K562 (cell line): ENCODE measurements around the gene PHLDA3. TPM values are rescaled to one million over a fixed set of nuclear protein-coding genes. Genes with fewer than 3 reads are reported as not detected.

Experiments
- ATAC-seq: fragments of 200-7000 bp; cut with Tn5 transposase; 3 replicates; pipeline ENCODE4 v1.9.1; 2020; ENCODE audit warnings: moderate library complexity
- BruUV-seq: library from RNA; stranded (reverse); fragments of 400-500 nt; replicated peaks from 2 replicates; lab custom pipeline; 2021; lab: Mats Ljungman, UMichigan
- CTCF ChIA-PET: fragments of 300-600 bp; formaldehyde crosslinking; extraction: SDS; loops from one replicate; lab custom pipeline; 2021; ENCODE audit warnings: low intra/inter-chr PET ratio; lab: Yijun Ruan, JAX
- POLR2A ChIA-PET: fragments of 300-600, 350-650 bp; sonication (Branson Sonifier 250); formaldehyde crosslinking; extraction: SDS; loops from one replicate; lab custom pipeline; 2021; ENCODE audit warnings: antibody characterized with exemption, inconsistent platforms; lab: Yijun Ruan, JAX
- DNase-seq, 4 experiments: peaks; one replicate each; pipeline versions ENCODE4 v3.0.0 to v3.0.0-alpha.2; 2011 to 2018; ENCODE audit warnings: low spot score in 3 of 4, mixed read lengths in 3 of 4; ENCODE audit errors: extremely low read depth in 1 of 4
- FAIRE-seq: peaks from 2 replicates; lab custom pipeline; 2011; peaks lifted over from hg19 to GRCh38; lab: Jason Lieb, UNC
- H2AFZ ChIP-seq: 2 replicates; pipeline ENCODE4 v1.6.0; 2011; ENCODE audit warnings: low read depth, low read length, control low read depth, inconsistent platforms
- H3K27ac ChIP-seq: fragments of 200-600 bp; 3 replicates; pipeline ENCODE4 v1.8.0; 2011; ENCODE audit warnings: low read depth, mild to moderate bottlenecking, control low read depth, inconsistent platforms, low read length, moderate library complexity, mixed read lengths; ENCODE audit errors: extremely low read depth
- H3K27me3 ChIP-seq, 2 experiments: fragments of 300-600 bp in 1 of 2; 2 replicates in 1 of 2; 3 replicates in 1 of 2; pipeline versions ENCODE4 v1.6.0 to v1.8.0; 2011; ENCODE audit warnings: inconsistent platforms in 2 of 2, low read length in 2 of 2, mild to moderate bottlenecking in 1 of 2, mixed read lengths in 1 of 2, moderate library complexity in 1 of 2; ENCODE audit not compliant: control insufficient read depth in 2 of 2, insufficient read depth in 2 of 2
- H3K36me3 ChIP-seq: fragments of 300-600 bp; 3 replicates; pipeline ENCODE4 v1.8.0; 2011; ENCODE audit warnings: mild to moderate bottlenecking, low read length, inconsistent platforms; ENCODE audit not compliant: control insufficient read depth, insufficient read depth
- H3K4me1 ChIP-seq, 2 experiments: fragments of 200-600 bp in 1 of 2; replicated peaks in 1 of 2; 2 replicates in 1 of 2; 3 replicates in 1 of 2; pipeline versions ENCODE4 v1.5.1 to v1.8.0; 2011; ENCODE audit warnings: inconsistent platforms in 2 of 2, low read length in 2 of 2, mild to moderate bottlenecking in 1 of 2, mixed read lengths in 1 of 2, moderate library complexity in 1 of 2; ENCODE audit not compliant: control insufficient read depth in 2 of 2, insufficient read depth in 2 of 2
- H3K4me2 ChIP-seq: 2 replicates; pipeline ENCODE4 v1.6.1; 2011; ENCODE audit warnings: low read length, control low read depth, inconsistent platforms, mixed read lengths; ENCODE audit not compliant: insufficient read depth
- H3K4me3 ChIP-seq: fragments of 200-600 bp; sonication (generic), shearing (Covaris generic); 2 replicates; pipeline ENCODE4 v1.5.1; 2016; ENCODE audit warnings: control low read depth, inconsistent platforms
- H3K79me2 ChIP-seq: fragments of 200-600 bp; 3 replicates; pipeline ENCODE4 v1.8.0; 2011; ENCODE audit warnings: low read length, inconsistent platforms; ENCODE audit not compliant: control insufficient read depth, insufficient read depth
- H3K9ac ChIP-seq, 2 experiments: 2 replicates each; pipeline versions ENCODE4 v1.6.0 to v1.6.1; 2011; ENCODE audit warnings: low read depth in 2 of 2, low read length in 2 of 2, control low read depth in 1 of 2, inconsistent platforms in 1 of 2, mild to moderate bottlenecking in 1 of 2, mixed read lengths in 1 of 2; ENCODE audit not compliant: insufficient read depth in 1 of 2
- H3K9me1 ChIP-seq: one replicate; pipeline ENCODE4 v1.6.0; 2011; ENCODE audit warnings: inconsistent platforms, mild to moderate bottlenecking, low read length, moderate library complexity; ENCODE audit not compliant: control insufficient read depth, insufficient read depth
- H3K9me3 ChIP-seq: replicated peaks from 2 replicates; pipeline ENCODE4 v1.5.1; 2011; ENCODE audit warnings: low read depth, low read length, inconsistent platforms; ENCODE audit not compliant: control insufficient read depth, insufficient read depth
- H4K20me1 ChIP-seq: replicated peaks from 2 replicates; pipeline ENCODE4 v1.6.1; 2011; ENCODE audit warnings: low read length, inconsistent platforms, mixed read lengths; ENCODE audit not compliant: control insufficient read depth, insufficient read depth
- BHLHE40 ChIP-seq: IDR thresholded peaks from 2 replicates; pipeline ENCODE4 v1.6.1; 2011; ENCODE audit warnings: low read length, improper control_type of control experiment
- ESRRA ChIP-seq: fragments of 450-650 bp; IDR thresholded peaks from 2 replicates; pipeline ENCODE4 v1.6.1; 2014; ENCODE audit warnings: low read depth, mild to moderate bottlenecking, moderate library complexity, borderline replicate concordance
- MAZ ChIP-seq, 2 experiments: fragments of 450-650 bp in 1 of 2; sonication (generic) in 1 of 2; formaldehyde crosslinking; IDR thresholded peaks in 1 of 2; conservative IDR thresholded peaks in 1 of 2; 2 replicates each; pipeline versions ENCODE4 v1.4.0 to v1.5.0; 2020; ENCODE audit warnings: mild to moderate bottlenecking in 1 of 2, missing genetic modification reagents in 1 of 2
- MTA3 ChIP-seq: fragments of 450-650 bp; formaldehyde crosslinking; IDR thresholded peaks from 2 replicates; pipeline ENCODE4 v1.6.1; 2017; ENCODE audit warnings: mild to moderate bottlenecking, borderline replicate concordance
- PATZ1 ChIP-seq: fragments of 250-450 bp; sonication (Bioruptor Pico); IDR thresholded peaks from 2 replicates; pipeline ENCODE4 v1.5.0; 2020; ENCODE audit warnings: mild to moderate bottlenecking, borderline replicate concordance
- PHTF2 ChIP-seq: fragments of 250-450 bp; sonication (Bioruptor Pico); IDR thresholded peaks from 2 replicates; pipeline ENCODE4 v1.5.0; 2021; ENCODE audit warnings: mild to moderate bottlenecking
- SAP30 ChIP-seq: fragments of 200-600 bp; sonication (generic); IDR thresholded peaks from 2 replicates; pipeline ENCODE4 v1.6.1; 2012; ENCODE audit warnings: borderline replicate concordance, low read depth, mild to moderate bottlenecking, moderate library complexity, low read length, control low read depth, inconsistent platforms; ENCODE audit not compliant: insufficient read depth, poor library complexity, severe bottlenecking
- ZNF766 ChIP-seq: fragments of 200-800 bp; sonication (Bioruptor generic); conservative IDR thresholded peaks from 2 replicates; pipeline ENCODE4 v1.6.1; 2016; ENCODE audit warnings: missing genetic modification characterization, missing compliant biosample characterization
- WGBS: fragments of 100-300 bp; shearing (Covaris generic); methylation state at CpG from one replicate; pipeline ENCODE4 v1.1.6; 2016; ENCODE audit warnings: low coverage, mixed read lengths; ENCODE audit not compliant: insufficient coverage; ENCODE audit errors: missing lambda C conversion rate; 5-methylcytosine and 5-hydroxymethylcytosine counted together
- in situ Hi-C: fragments of 300-500 bp; cut with MboI; formaldehyde crosslinking; loops from 4 replicates; pipeline ENCODE4 v1.15.0; 2018; ENCODE audit warnings: inconsistent platforms, mixed read lengths
- intact Hi-C: fragments of 100-400 bp; cut with micrococcal nuclease; formaldehyde crosslinking; loops from 2 replicates; pipeline ENCODE4 v1.14.2; 2022
- polyA plus RNA-seq, 8 experiments: library from polyadenylated mRNA; depleted of rRNA in 4 of 8; stranded (reverse) in 5 of 8; unstranded in 3 of 8; fragments of >200 nt; fragmentation: Nextera tagmentation in 2 of 8; fragmentation: Illumina TruSeq in 1 of 8; extraction: Ambion mirVana in 2 of 8; extraction: Trizol in 1 of 8; gene quantifications; 2 replicates each; pipeline versions ENCODE4 v1.2.1 to v1.2.3, GENCODE V29; 2011 to 2014; ENCODE audit warnings: inconsistent platforms in 1 of 8, missing spikeins in 1 of 8
- total RNA-seq, 7 experiments: library from RNA; depleted of rRNA in 6 of 7; stranded (reverse); fragments of >200 nt in 6 of 7; fragmentation: Illumina TruSeq in 2 of 7; extraction: Trizol in 2 of 7; gene quantifications; 2 replicates each; pipeline versions ENCODE4 v1.2.1 to v1.2.3, GENCODE V29; 2011 to 2021; ENCODE audit warnings: low replicate concordance in 1 of 7
- TF ChIP-seq, protein P1 (sequence below), 3 experiments: fragments of 200-800 bp in 1 of 3; fragments of 250-450 bp in 1 of 3; fragments of 450-650 bp in 1 of 3; sonication (Bioruptor Pico) in 1 of 3; sonication (Bioruptor generic) in 1 of 3; formaldehyde crosslinking in 1 of 3; IDR thresholded peaks; 2 replicates each; pipeline versions ENCODE4 v1.6.1 to v1.8.0; 2016 to 2022; ENCODE audit warnings: mild to moderate bottlenecking in 2 of 3, missing genetic modification characterization in 2 of 3, missing compliant biosample characterization in 1 of 3, moderate library complexity in 1 of 3
- TF ChIP-seq, protein P2 (sequence below), 2 experiments: fragments of 200-800 bp in 1 of 2; sonication (Bioruptor generic) in 1 of 2; sonication (generic) in 1 of 2; formaldehyde crosslinking in 1 of 2; IDR thresholded peaks in 1 of 2; conservative IDR thresholded peaks in 1 of 2; 2 replicates each; pipeline versions ENCODE4 v1.5.0 to v1.6.1; 2016 to 2020; ENCODE audit warnings: missing compliant biosample characterization in 1 of 2, missing genetic modification characterization in 1 of 2, missing genetic modification reagents in 1 of 2

Gene PHLDA3
- total and polyA plus RNA-seq, 9 of the 15 experiments (the other 6 are each of a cell fraction or from before 2014, with no cell fraction given) = 0.11 to 0.27 TPM; not detected in 7

DNA sequence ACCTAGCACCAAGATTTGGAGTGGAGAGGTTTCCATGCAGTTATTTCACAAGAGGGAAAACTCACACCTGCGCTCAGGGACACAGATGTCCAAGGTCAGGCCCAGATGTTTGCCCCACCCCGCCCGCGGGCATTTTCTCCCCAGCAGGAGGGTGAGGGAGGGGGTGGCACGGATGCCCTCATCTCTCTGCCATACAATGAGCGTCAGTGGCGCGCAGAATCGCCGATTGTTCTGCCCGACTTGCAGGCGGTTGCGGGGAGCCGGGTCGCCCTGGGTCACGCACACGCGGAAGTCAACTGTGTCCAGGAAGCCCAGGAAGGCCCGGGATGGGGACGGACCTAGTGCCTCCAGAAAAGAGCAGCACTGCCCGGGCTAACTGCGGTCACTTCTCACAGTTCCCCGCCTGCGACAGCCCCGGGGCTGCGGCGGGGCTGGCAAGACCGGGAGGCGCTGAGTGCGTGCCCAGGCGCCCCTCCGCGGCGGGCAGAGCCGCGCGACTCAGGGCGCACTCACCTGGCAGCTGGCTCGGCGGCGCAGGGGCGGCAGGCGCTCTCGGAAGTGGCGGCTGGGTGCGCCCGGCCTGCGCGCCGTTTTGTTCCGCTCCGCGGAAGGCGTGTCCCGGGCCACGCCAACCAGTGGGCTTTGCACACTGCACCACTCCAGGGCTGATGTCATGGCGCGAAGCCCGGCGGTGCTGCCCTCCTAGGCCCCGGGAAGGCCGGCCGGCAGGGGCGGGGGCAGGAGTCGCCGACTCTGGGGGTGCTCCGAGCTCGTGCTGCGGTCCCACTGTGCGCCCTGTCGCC, 37.8 kb upstream of the PHLDA3 start, which contains the start of gene CSRP1:
TSS of gene CSRP1 (minus strand) at position 567 of the 803 bp plus-strand sequence. CDS start 10,820 bp downstream, outside the sequence.
- no peaks in the 10 kb centered on the region; a peak in 1 of 5 replicates for H3K27me3 ChIP-seq
- POLR2A ChIA-PET = interaction anchor here (0.9 to 1.5 kb wide), 2 partner anchors 11 to 15 kb away, joined by 3 to 5 read pairs; no protein-coding TSS in a partner anchor
- in situ Hi-C loops (no loop called here), intact Hi-C loops (no loop called here)
- no peaks in the 10 kb centered on the region for H3K9me3 ChIP-seq
- H3K79me2 ChIP-seq = no peaks in the 10 kb centered on the region
- H3K36me3 ChIP-seq = no peaks in the 10 kb centered on the region
- no peaks in the 10 kb centered on the region for H3K9me1 ChIP-seq
- H3K4me1 ChIP-seq = peaks cover 11 to 17% of the 10 kb centered on the region in 2 experiments
- CTCF ChIA-PET = interaction anchor here (2.1 kb wide), 1 partner anchor 25 kb away, joined by 5 read pairs; no protein-coding TSS in a partner anchor
- peak within 1 kb of the TSS; percentile 76 for H3K4me2 ChIP-seq
- BruUV-seq = no TSS peak
- H4K20me1 ChIP-seq = no peaks in the 10 kb centered on the region
- ATAC-seq (peak; percentile 95), FAIRE-seq (no peak), DNase-seq (peak; percentile 80 to 94 (median 92))
- H3K9ac ChIP-seq = peak within 1 kb of the TSS; percentile 66 to 89
- 10% methylated on average over 62 of the region's 71 CpGs for WGBS
- peak within 1 kb of the TSS; percentile 60 for H3K27ac ChIP-seq
- H2AFZ ChIP-seq = peak within 1 kb of the TSS; percentile 91
- peak within 1 kb of the TSS; percentile 48 for H3K4me3 ChIP-seq
- TF ChIP-seq MAZ (CRISPR knock-in tag; conservative IDR thresholded peaks at IDR 0.05 in 1 of 2, IDR thresholded peaks at IDR 0.05 in 1 of 2) (peak in 1 of 2 experiments; percentile 67), MTA3 (peak; percentile 84; the same call in 1 of the 2 replicates), SAP30 (no peak), BHLHE40 (peak; percentile 80; the same call in 1 of the 2 replicates), ESRRA (peak; percentile 37; the same call in 1 of the 2 replicates), ZNF766 (peak; percentile 66; the same call in 1 of the 2 replicates), PATZ1 (CRISPR knock-in tag) (no peak), PHTF2 (no peak)
- TF ChIP-seq, protein P1, sequence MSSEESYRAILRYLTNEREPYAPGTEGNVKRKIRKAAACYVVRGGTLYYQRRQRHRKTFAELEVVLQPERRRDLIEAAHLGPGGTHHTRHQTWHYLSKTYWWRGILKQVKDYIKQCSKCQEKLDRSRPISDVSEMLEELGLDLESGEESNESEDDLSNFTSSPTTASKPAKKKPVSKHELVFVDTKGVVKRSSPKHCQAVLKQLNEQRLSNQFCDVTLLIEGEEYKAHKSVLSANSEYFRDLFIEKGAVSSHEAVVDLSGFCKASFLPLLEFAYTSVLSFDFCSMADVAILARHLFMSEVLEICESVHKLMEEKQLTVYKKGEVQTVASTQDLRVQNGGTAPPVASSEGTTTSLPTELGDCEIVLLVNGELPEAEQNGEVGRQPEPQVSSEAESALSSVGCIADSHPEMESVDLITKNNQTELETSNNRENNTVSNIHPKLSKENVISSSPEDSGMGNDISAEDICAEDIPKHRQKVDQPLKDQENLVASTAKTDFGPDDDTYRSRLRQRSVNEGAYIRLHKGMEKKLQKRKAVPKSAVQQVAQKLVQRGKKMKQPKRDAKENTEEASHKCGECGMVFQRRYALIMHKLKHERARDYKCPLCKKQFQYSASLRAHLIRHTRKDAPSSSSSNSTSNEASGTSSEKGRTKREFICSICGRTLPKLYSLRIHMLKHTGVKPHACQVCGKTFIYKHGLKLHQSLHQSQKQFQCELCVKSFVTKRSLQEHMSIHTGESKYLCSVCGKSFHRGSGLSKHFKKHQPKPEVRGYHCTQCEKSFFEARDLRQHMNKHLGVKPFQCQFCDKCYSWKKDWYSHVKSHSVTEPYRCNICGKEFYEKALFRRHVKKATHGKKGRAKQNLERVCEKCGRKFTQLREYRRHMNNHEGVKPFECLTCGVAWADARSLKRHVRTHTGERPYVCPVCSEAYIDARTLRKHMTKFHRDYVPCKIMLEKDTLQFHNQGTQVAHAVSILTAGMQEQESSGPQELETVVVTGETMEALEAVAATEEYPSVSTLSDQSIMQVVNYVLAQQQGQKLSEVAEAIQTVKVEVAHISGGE (CRISPR knock-in tag; IDR thresholded peaks at IDR 0.05) = peak in 2 of 3 experiments; percentile 68 to 70; a peak in 3 of 6 replicates
- TF ChIP-seq, protein P2, sequence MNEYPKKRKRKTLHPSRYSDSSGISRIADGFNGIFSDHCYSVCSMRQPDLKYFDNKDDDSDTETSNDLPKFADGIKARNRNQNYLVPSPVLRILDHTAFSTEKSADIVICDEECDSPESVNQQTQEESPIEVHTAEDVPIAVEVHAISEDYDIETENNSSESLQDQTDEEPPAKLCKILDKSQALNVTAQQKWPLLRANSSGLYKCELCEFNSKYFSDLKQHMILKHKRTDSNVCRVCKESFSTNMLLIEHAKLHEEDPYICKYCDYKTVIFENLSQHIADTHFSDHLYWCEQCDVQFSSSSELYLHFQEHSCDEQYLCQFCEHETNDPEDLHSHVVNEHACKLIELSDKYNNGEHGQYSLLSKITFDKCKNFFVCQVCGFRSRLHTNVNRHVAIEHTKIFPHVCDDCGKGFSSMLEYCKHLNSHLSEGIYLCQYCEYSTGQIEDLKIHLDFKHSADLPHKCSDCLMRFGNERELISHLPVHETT (CRISPR knock-in tag; conservative IDR thresholded peaks at IDR 0.05 in 1 of 2, IDR thresholded peaks at IDR 0.05 in 1 of 2) = peak in 1 of 2 experiments; percentile 56; a peak in 1 of 4 replicates
